Fibroblast of peridontal ligament (primary cell): Measurements from ENCODE around the gene LAMA2.
A peak's percentile ranks its signal among the peaks of the same experiment; 100 is the strongest.

Source experiments
- DNase-seq: peaks from one replicate; pipeline ENCODE4 v3.0.0-alpha.2; 2010; ENCODE audit errors: extremely low read depth

Gene LAMA2

GRCh38 chr6:129490521-129491255 is 607.8 kb downstream of the LAMA2 start:
- DNase-seq = peak; percentile 98

GRCh38 chr6:129491436-129491835 is 608.5 kb downstream of the LAMA2 start:
- no peak for DNase-seq

GRCh38 chr6:129492260-129492659 is 609.3 kb downstream of the LAMA2 start:
- no peak for DNase-seq

- DNase-seq = peak; percentile 54
These were observed 610.5 kb downstream of the LAMA2 start for GRCh38 chr6:129493354-129493902.

- no peak for DNase-seq
These were observed 611.2 kb downstream of the LAMA2 start for GRCh38 chr6:129494099-129494498.

- no peak for DNase-seq
These were observed 611.6 kb downstream of the LAMA2 start for GRCh38 chr6:129494586-129494985.

- no peak for DNase-seq
These were observed 612.7 kb downstream of the LAMA2 start for GRCh38 chr6:129495652-129496051.

- peak; percentile 33 for DNase-seq
These were observed 614.8 kb downstream of the LAMA2 start for GRCh38 chr6:129497481-129498441.

GRCh38 chr6:129498541-129498940 is 615.6 kb downstream of the LAMA2 start:
- DNase-seq = no peak

- peak; percentile 76 for DNase-seq
These were observed 616.3 kb downstream of the LAMA2 start for GRCh38 chr6:129498950-129499842.

GRCh38 chr6:129499843-129500219 is 616.9 kb downstream of the LAMA2 start:
- DNase-seq = no peak

- peak; percentile 89 for DNase-seq
These were observed 618.2 kb downstream of the LAMA2 start for GRCh38 chr6:129500958-129501739.

- no peak for DNase-seq
These were observed 619.1 kb downstream of the LAMA2 start for GRCh38 chr6:129501740-129502660.

- no peak for DNase-seq
These were observed 621.5 kb downstream of the LAMA2 start for GRCh38 chr6:129504456-129504855.

- no peak for DNase-seq
These were observed 624.3 kb downstream of the LAMA2 start for GRCh38 chr6:129507059-129507807.

- no peak for DNase-seq
These were observed 624.9 kb downstream of the LAMA2 start for GRCh38 chr6:129507846-129508245.

- no peak for DNase-seq
These were observed 625.7 kb downstream of the LAMA2 start for GRCh38 chr6:129508477-129509145.

- DNase-seq = no peak
These were observed 628.0 kb downstream of the LAMA2 start for GRCh38 chr6:129510950-129511349.
